Myometrial cell (primary cell): Measurements from ENCODE around the gene CLN6. TPM values are rescaled to one million over a fixed set of nuclear protein-coding genes. Genes with fewer than 3 reads are reported as not detected.

Source experiments
- total RNA-seq: library from RNA; depleted of rRNA; stranded (reverse); fragments of >200 nt; gene quantifications from 2 replicates; pipeline ENCODE4 v1.2.3, GENCODE V29; 2015

The CLN6 gene
- total RNA-seq: 23.7 and 27.7 TPM in 2 replicates

DNA sequence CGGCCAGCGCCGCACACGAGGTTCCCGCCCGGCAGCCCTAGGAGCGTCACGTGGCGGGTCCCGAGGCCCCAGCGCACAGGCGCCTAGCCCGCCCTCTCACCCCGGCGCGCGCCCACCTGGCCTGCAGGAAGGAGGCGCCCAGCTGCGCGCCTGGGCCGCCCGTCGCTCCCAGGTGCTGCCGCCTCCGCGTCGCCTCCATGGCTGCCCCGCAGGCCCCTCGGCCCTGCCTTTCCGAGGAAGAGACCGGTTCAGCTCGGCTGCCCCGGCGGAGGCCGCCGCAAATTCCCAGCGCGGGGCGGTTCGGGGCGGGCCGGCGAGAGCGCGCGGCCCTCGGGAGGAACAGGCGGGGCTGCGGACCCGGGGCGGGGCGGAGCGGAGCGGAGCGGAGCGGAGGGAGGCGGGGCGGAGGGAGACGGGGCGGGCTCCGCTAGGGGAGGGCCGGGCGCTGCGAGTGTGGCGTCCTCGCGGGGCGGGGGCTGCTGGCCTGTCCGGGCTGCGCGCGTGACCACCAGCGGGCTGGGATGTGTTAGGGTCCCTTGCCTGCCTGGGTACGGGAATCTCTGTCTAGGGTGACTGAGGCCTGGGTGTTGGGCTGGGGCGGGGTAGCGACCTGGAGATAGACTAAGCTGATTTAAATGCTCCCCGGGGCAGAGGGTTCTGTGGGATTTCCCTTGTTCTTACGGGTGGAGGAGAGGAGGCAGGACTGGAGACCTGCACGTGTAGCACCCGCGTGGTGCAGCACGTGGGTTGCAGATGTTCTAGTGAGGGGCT is at the start of gene CLN6:
CLN6 (minus strand) TSS at position 343 of the 771 bp plus-strand sequence; CDS start at position 199, 144 bp downstream.

DNA sequence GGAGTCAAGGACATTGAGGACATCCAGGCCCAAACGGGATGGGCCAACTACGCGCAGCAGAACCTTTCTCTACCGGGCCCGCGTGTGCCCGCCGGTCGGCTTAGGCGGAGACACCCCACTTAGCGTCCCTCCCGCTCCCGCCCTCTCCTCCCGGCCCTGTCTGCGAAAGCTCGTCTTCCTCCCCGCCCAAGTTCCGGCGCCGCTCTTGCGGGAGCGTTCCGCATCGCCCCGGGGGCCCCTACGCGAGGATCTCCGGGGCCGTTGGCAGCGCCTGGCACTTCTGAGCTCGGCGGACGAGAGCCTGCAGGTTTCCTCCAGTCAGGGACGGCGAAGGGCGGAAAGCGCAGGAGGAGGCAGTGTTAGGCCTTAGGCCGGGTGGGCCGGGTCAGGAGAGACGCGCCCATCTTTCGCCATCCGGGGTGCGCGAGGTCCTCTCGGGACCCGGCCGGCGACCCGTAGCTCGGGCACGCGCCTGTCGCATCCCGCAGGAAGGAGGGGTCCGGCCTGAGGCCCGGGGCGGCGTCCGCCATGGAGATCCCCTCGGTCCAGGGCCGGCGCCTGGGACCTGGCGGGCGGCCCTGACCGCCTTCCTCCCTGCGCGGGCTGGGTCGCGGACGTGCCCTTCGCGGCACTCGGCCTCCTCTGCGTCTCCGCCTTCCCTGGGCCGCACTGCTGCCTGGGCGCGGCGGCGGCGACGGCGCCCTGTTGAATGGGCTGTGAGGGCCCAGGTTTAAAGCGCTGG is 48.2 kb upstream of the CLN6 start, which contains the start of gene FEM1B:
FEM1B (plus strand) TSS at position 143 of the 742 bp plus-strand sequence. CDS start 673 bp downstream, outside the sequence.

DNA sequence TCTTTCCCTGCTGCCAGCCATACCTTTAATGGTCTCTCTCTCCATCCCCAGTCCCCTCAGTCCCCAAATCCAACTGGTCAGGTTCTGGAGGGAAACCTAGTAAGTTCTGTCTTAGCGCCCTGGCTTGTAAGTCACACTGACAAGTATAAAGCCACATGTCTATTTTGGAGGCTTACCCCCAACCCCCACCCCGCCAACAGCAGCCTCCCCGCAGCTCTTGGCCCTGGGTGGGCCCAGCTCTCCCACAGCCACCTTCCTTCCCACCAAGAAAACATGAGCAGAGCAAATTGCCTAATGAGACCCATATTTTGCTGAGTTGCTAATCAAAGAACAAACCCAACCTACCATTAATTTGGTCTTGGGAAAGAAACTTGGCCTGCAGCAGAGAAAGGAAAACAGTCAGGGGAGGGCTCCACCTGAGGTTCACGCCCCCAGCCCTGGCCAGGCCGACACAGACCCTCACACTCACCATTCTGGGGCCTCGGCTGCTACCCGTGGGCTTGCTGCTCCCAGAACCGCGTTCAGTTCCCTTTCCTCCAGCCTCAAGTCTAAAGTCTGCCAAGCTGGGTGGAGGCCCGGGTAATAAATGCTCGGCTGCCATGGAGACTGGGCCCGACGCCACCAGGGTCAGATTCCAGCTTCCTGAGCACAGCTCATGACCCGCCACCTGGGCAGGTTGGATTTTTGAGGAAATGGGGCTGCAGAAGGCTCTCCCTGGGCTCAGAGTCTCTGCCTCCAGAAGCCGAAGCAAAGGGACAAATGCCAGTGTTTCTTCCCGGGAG is 24.6 kb downstream of the CLN6 start, which contains the start of gene CALML4:
CALML4 (minus strand) TSS at position 557 of the 782 bp plus-strand sequence; CDS start at position 472, 85 bp downstream.

Other genes starting within 250 kb of the CLN6 start
- 6.3 and 10.8 TPM in 2 replicates for gene PIAS1, start 175.4 kb downstream of the CLN6 start, total RNA-seq
- 4.0 and 4.6 TPM in 2 replicates for gene CALML4, start 24.4 kb downstream of the CLN6 start, total RNA-seq
- gene FEM1B, start 48.0 kb upstream of the CLN6 start, total RNA-seq: 13.0 and 20.6 TPM in 2 replicates
- gene ITGA11, start 202.4 kb upstream of the CLN6 start, total RNA-seq: 0.86 TPM in 1 of 2 replicates, not detected in the other